SK-N-SH (cell line): ENCODE data around the gene ILK. TPM values are rescaled to one million over a fixed set of nuclear protein-coding genes. Genes with fewer than 3 reads are reported as not detected.

Experiments
- CTCF ChIA-PET: fragments of 300-600, 350-600 bp; formaldehyde crosslinking; extraction: SDS; loops from one replicate; lab custom pipeline; 2021; lab: Yijun Ruan, JAX
- POLR2A ChIA-PET: fragments of 350-600 bp; sonication (Branson Sonifier 250); formaldehyde crosslinking; extraction: SDS; loops from one replicate; lab custom pipeline; 2020; ENCODE audit warnings: antibody characterized with exemption, inconsistent platforms; lab: Yijun Ruan, JAX
- DNase-seq: peaks from one replicate; pipeline ENCODE4 v3.0.0; 2012
- H2AFZ ChIP-seq: fragments of 200-600 bp; sonication (generic); 2 replicates; pipeline ENCODE4 v1.8.1; 2016; ENCODE audit warnings: antibody characterized with exemption, mild to moderate bottlenecking, low read depth
- H3F3A ChIP-seq: fragments of 200-600 bp; sonication (generic); replicated peaks from 2 replicates; pipeline ENCODE3; 2016; ENCODE audit warnings: antibody characterized with exemption, mild to moderate bottlenecking; ENCODE audit not compliant: insufficient read depth
- H3K27ac ChIP-seq, 2 experiments: fragments of 200-500 bp in 1 of 2; fragments of 200-600 bp in 1 of 2; sonication (Bioruptor generic) in 1 of 2; sonication (generic), shearing (Covaris generic) in 1 of 2; 2 replicates each; pipeline versions ENCODE4 v1.5.1 to v1.6.1; 2014 to 2016; ENCODE audit warnings: low read depth in 2 of 2, inconsistent platforms in 1 of 2, low read length in 1 of 2, mild to moderate bottlenecking in 1 of 2, mixed read lengths in 1 of 2
- H3K27me3 ChIP-seq: fragments of 200-600 bp; sonication (generic), shearing (Covaris generic); 2 replicates; pipeline ENCODE4 v1.6.1; 2016; ENCODE audit warnings: mixed run types; ENCODE audit not compliant: insufficient read depth
- H3K36me3 ChIP-seq, 2 experiments: fragments of 200-500 bp in 1 of 2; fragments of 200-600 bp in 1 of 2; sonication (Bioruptor generic) in 1 of 2; sonication (generic) in 1 of 2; replicated peaks in 1 of 2; 2 replicates each; pipeline versions ENCODE3 to v1.5.1; 2014 to 2016; ENCODE audit warnings: low read length in 1 of 2, mild to moderate bottlenecking in 1 of 2; ENCODE audit not compliant: insufficient read depth in 2 of 2, control insufficient read depth in 1 of 2
- H3K4me1 ChIP-seq, 2 experiments: fragments of 200-500 bp in 1 of 2; fragments of 200-600 bp in 1 of 2; sonication (Bioruptor generic) in 1 of 2; sonication (generic), shearing (Covaris generic) in 1 of 2; 2 replicates each; pipeline versions ENCODE4 v1.5.1 to v1.6.1; 2014 to 2016; ENCODE audit warnings: low read depth in 1 of 2, low read length in 1 of 2, mixed run types in 1 of 2; ENCODE audit not compliant: insufficient read depth in 2 of 2, control insufficient read depth in 1 of 2
- H3K4me2 ChIP-seq: fragments of 200-600 bp; sonication (generic), shearing (Covaris generic); 2 replicates; pipeline ENCODE4 v1.6.1; 2017; ENCODE audit warnings: mixed run types
- H3K4me3 ChIP-seq, 2 experiments: fragments of 200-500 bp in 1 of 2; fragments of 200-600 bp in 1 of 2; sonication (Bioruptor generic) in 1 of 2; sonication (generic), shearing (Covaris generic) in 1 of 2; 2 replicates each; pipeline versions ENCODE4 v1.5.1 to v1.8.1; 2014 to 2016; ENCODE audit warnings: low read depth in 2 of 2, inconsistent platforms in 1 of 2, low read length in 1 of 2, mild to moderate bottlenecking in 1 of 2, mixed read lengths in 1 of 2, moderate library complexity in 1 of 2
- H3K79me2 ChIP-seq: fragments of 200-600 bp; sonication (generic); 2 replicates; pipeline ENCODE4 v1.8.1; 2017; ENCODE audit warnings: mild to moderate bottlenecking; ENCODE audit not compliant: insufficient read depth
- H3K9ac ChIP-seq: fragments of 200-600 bp; sonication (generic); 2 replicates; pipeline ENCODE4 v1.6.1; 2017; ENCODE audit warnings: mixed run types
- H3K9me2 ChIP-seq: fragments of 200-600 bp; sonication (generic); 2 replicates; pipeline ENCODE4 v1.6.1; 2017; ENCODE audit warnings: mixed run types
- H3K9me3 ChIP-seq: fragments of 200-600 bp; sonication (generic); 2 replicates; pipeline ENCODE4 v1.6.1; 2017; ENCODE audit warnings: mixed run types, mild to moderate bottlenecking, moderate library complexity
- H4K20me1 ChIP-seq: fragments of 200-600 bp; sonication (generic); 2 replicates; pipeline ENCODE4 v1.6.1; 2017; ENCODE audit warnings: mild to moderate bottlenecking, mixed run types; ENCODE audit not compliant: insufficient read depth
- ELF1 ChIP-seq: IDR thresholded peaks from 2 replicates; pipeline ENCODE4 v1.4.0; 2012
- EP300 ChIP-seq, 2 experiments: IDR thresholded peaks; 2 replicates each; pipeline versions ENCODE4 v1.4.0 to v1.6.1; 2012; ENCODE audit warnings: borderline replicate concordance in 1 of 2, low read depth in 1 of 2, low read length in 1 of 2
- EZH2phosphoT487 ChIP-seq: fragments of 200-600 bp; sonication (generic); IDR thresholded peaks from 2 replicates; pipeline ENCODE4 v1.6.1; 2017; ENCODE audit warnings: low read depth, mixed run types, mild to moderate bottlenecking, antibody characterized with exemption, moderate library complexity, borderline replicate concordance
- FOSL2 ChIP-seq: IDR thresholded peaks from 2 replicates; pipeline ENCODE4 v1.4.0; 2012; ENCODE audit warnings: low read depth, mild to moderate bottlenecking, moderate library complexity, borderline replicate concordance
- FOXJ3 ChIP-seq: sonication (generic); formaldehyde crosslinking; IDR thresholded peaks from 2 replicates; pipeline ENCODE4 v1.5.1; 2020; ENCODE audit warnings: mild to moderate bottlenecking, missing genetic modification reagents
- IRF3 ChIP-seq: fragments of 150-350 bp; IDR thresholded peaks from 2 replicates; pipeline ENCODE4 v1.6.1; 2016; ENCODE audit warnings: mild to moderate bottlenecking, low read depth, low read length
- JUND ChIP-seq: IDR thresholded peaks from 2 replicates; pipeline ENCODE4 v1.4.0; 2012
- MAX ChIP-seq: IDR thresholded peaks from 2 replicates; pipeline ENCODE4 v1.4.0; 2012; ENCODE audit warnings: low read depth
- MXI1 ChIP-seq: IDR thresholded peaks from 2 replicates; pipeline ENCODE4 v1.6.1; 2012; ENCODE audit warnings: mild to moderate bottlenecking, low read depth, low read length, improper control_type of control experiment
- NRF1 ChIP-seq: IDR thresholded peaks from 2 replicates; pipeline ENCODE4 v1.6.1; 2012; ENCODE audit warnings: low read depth, mild to moderate bottlenecking, low read length
- PBX3 ChIP-seq: IDR thresholded peaks from 2 replicates; pipeline ENCODE4; 2012
- RCOR1 ChIP-seq: fragments of 150-350 bp; IDR thresholded peaks from 2 replicates; pipeline ENCODE4 v1.6.1; 2017; ENCODE audit warnings: antibody characterized with exemption, low read length
- RXRA ChIP-seq: IDR thresholded peaks from 2 replicates; pipeline ENCODE4 v1.4.0; 2012; ENCODE audit warnings: low read depth, mild to moderate bottlenecking, borderline replicate concordance
- SIN3A ChIP-seq: IDR thresholded peaks from 2 replicates; pipeline ENCODE4 v1.6.1; 2012; ENCODE audit warnings: low read depth, mild to moderate bottlenecking, low read length, moderate library complexity, borderline replicate concordance
- ZBTB33 ChIP-seq: IDR thresholded peaks from 2 replicates; pipeline ENCODE4 v1.4.0; 2012; ENCODE audit warnings: low read depth, borderline replicate concordance
- WGBS: methylation state at CpG from one replicate; pipeline ENCODE4 v1.1.6; 2017; ENCODE audit warnings: low lambda C conversion rate; 5-methylcytosine and 5-hydroxymethylcytosine counted together
- polyA plus RNA-seq, 3 experiments: library from polyadenylated mRNA; depleted of rRNA; stranded (reverse); fragments of >200 nt; gene quantifications; 2 replicates each; pipeline ENCODE4 v1.2.3, GENCODE V29; 2012

The ILK gene
- polyA plus RNA-seq, 1 of the 3 experiments (the other 2 are of a cell fraction): 241 TPM

- no peak for TF ChIP-seq ZBTB33
- no peak for TF ChIP-seq PBX3
- no peak for TF ChIP-seq SIN3A
- TF ChIP-seq JUND: no peak
- no peak for TF ChIP-seq MAX
- no peak for TF ChIP-seq IRF3
- no peak for TF ChIP-seq EZH2phosphoT487
- TF ChIP-seq RXRA: no peak
- no peak for TF ChIP-seq EP300 (IDR thresholded peaks at IDR 0.05; ENCODE audit: borderline replicate concordance in 1 of 2, low read depth in 1 of 2, low read length in 1 of 2)
- no peak for TF ChIP-seq MXI1
Measured at GRCh38 chr11:6565325-6565724, 38.2 kb upstream of the ILK start (continued).

GRCh38 chr11:6565988-6566703, 37.4 kb upstream of the ILK start:
- Histone ChIP-seq H3K9me2 (no peaks in the 10 kb centered on the region), H3K79me2 (no peaks in the 10 kb centered on the region), H3K27ac (no peak overlapping the region), H3K27me3 (no peaks in the 10 kb centered on the region), H3F3A (no peaks in the 10 kb centered on the region), H3K9ac (no peak overlapping the region), H3K4me3 (no peak overlapping the region), H3K36me3 (no peaks in the 10 kb centered on the region), H3K9me3 (no peaks in the 10 kb centered on the region), H2AFZ (no peak overlapping the region), H3K4me1 (peaks cover 4 to 6% of the 10 kb centered on the region in 2 experiments; a peak in 3 of 4 replicates), H3K4me2 (no peak overlapping the region), H4K20me1 (no peaks in the 10 kb centered on the region)
- POLR2A ChIA-PET: no interaction called here
- CTCF ChIA-PET: no interaction called here
- 90% methylated on average over 4 of the region's 5 CpGs for WGBS
- DNase-seq: no peak
- TF ChIP-seq FOSL2 (no peak), ELF1 (no peak), IRF3 (no peak), MAX (no peak), EZH2phosphoT487 (no peak), RCOR1 (no peak), NRF1 (no peak), FOXJ3 (CRISPR knock-in tag) (no peak)
